Measurements from ENCODE around the gene OTOGL.

OTOGL gene

DNA sequence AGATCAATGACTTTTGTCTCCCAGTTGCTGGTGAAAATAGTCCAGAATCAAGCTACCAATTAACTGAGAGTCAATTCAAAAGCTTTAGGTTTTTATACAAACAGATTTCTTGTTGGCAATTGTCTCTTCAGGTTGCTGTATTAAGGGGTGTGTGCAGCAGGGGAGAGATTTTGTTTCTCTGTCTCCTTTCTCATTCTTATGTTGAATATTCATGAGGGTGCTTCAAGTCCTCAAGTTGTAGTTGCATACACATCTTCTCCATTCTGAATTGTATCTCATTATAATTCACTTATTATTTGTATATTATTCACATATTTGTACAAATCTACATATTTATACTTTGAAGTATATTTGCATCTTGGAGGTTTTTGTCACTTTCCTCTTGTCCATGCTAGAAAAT lies 218.0 kb downstream of the OTOGL start:
- no peaks in the 10 kb centered on the region for H3K27me3 ChIP-seq (ENCODE audit: insufficient read depth, poor library complexity, severe bottlenecking)
- TF ChIP-seq, protein P1, sequence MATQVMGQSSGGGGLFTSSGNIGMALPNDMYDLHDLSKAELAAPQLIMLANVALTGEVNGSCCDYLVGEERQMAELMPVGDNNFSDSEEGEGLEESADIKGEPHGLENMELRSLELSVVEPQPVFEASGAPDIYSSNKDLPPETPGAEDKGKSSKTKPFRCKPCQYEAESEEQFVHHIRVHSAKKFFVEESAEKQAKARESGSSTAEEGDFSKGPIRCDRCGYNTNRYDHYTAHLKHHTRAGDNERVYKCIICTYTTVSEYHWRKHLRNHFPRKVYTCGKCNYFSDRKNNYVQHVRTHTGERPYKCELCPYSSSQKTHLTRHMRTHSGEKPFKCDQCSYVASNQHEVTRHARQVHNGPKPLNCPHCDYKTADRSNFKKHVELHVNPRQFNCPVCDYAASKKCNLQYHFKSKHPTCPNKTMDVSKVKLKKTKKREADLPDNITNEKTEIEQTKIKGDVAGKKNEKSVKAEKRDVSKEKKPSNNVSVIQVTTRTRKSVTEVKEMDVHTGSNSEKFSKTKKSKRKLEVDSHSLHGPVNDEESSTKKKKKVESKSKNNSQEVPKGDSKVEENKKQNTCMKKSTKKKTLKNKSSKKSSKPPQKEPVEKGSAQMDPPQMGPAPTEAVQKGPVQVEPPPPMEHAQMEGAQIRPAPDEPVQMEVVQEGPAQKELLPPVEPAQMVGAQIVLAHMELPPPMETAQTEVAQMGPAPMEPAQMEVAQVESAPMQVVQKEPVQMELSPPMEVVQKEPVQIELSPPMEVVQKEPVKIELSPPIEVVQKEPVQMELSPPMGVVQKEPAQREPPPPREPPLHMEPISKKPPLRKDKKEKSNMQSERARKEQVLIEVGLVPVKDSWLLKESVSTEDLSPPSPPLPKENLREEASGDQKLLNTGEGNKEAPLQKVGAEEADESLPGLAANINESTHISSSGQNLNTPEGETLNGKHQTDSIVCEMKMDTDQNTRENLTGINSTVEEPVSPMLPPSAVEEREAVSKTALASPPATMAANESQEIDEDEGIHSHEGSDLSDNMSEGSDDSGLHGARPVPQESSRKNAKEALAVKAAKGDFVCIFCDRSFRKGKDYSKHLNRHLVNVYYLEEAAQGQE (IDR thresholded peaks at IDR 0.05; ENCODE audit: insufficient replicate concordance, low read depth), result no peak
- TF ChIP-seq SPI1 (IDR thresholded peaks at IDR 0.05; ENCODE audit: borderline replicate concordance, low read depth) (no peak), POLR2AphosphoS5 (IDR thresholded peaks at IDR 0.05; ENCODE audit: low read depth) (no peak), GABPA (IDR thresholded peaks at IDR 0.05; ENCODE audit: low read depth) (no peak)
- TF ChIP-seq, protein P2, sequence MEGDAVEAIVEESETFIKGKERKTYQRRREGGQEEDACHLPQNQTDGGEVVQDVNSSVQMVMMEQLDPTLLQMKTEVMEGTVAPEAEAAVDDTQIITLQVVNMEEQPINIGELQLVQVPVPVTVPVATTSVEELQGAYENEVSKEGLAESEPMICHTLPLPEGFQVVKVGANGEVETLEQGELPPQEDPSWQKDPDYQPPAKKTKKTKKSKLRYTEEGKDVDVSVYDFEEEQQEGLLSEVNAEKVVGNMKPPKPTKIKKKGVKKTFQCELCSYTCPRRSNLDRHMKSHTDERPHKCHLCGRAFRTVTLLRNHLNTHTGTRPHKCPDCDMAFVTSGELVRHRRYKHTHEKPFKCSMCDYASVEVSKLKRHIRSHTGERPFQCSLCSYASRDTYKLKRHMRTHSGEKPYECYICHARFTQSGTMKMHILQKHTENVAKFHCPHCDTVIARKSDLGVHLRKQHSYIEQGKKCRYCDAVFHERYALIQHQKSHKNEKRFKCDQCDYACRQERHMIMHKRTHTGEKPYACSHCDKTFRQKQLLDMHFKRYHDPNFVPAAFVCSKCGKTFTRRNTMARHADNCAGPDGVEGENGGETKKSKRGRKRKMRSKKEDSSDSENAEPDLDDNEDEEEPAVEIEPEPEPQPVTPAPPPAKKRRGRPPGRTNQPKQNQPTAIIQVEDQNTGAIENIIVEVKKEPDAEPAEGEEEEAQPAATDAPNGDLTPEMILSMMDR (IDR thresholded peaks at IDR 0.05; ENCODE audit: insufficient read depth, low read length), result no peak
- no peak for DNase-seq (ENCODE audit: low read depth in 1 of 2, low spot score in 1 of 2)

DNA sequence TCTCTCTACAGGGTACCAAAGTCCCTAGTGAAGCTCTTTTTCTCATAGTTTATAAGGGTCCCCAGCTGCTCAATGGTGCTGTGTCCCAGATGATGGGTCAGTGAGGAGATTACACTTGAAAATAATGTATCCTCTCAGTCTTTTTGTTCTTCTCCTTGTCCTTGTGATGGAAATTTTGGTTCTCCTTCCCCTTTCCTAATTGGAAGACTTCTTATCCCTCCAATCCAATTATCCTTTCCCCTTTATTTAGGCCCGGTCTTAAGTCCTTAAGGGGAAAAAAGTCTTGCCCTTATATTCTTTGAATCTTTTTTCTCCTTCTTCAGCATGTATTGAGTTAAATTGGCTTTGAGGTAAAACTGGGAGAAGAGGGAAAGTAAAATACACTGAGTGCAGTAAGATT lies 218.6 kb downstream of the OTOGL start:
- no peaks in the 10 kb centered on the region for H3K27me3 ChIP-seq (ENCODE audit: insufficient read depth, poor library complexity, severe bottlenecking)
- DNase-seq (ENCODE audit: low read depth in 1 of 2, low spot score in 1 of 2), result no peak
- H3K4me3 ChIP-seq (replicated peaks; ENCODE audit: insufficient read depth, low read length), result no peak overlapping the region
- H3K27ac ChIP-seq (replicated peaks), result no peak overlapping the region
- TF ChIP-seq, protein P2 (IDR thresholded peaks at IDR 0.05; ENCODE audit: insufficient read depth, low read length), result no peak
- TF ChIP-seq, protein P1 (IDR thresholded peaks at IDR 0.05; ENCODE audit: insufficient replicate concordance, low read depth), result no peak
- TF ChIP-seq GABPA (IDR thresholded peaks at IDR 0.05; ENCODE audit: low read depth) (no peak), SPI1 (IDR thresholded peaks at IDR 0.05; ENCODE audit: borderline replicate concordance, low read depth) (no peak), POLR2AphosphoS5 (IDR thresholded peaks at IDR 0.05; ENCODE audit: low read depth) (no peak)

More for the DNA sequence above, 218.0 kb downstream of the OTOGL start:
- no peak overlapping the region for H3K27ac ChIP-seq (replicated peaks)
- H3K4me3 ChIP-seq (replicated peaks; ENCODE audit: insufficient read depth, low read length), result no peak overlapping the region

GRCh38 chr12:80320121-80320678 lies 220.9 kb downstream of the OTOGL start:
- no peak for DNase-seq (ENCODE audit: low read depth in 1 of 2, low spot score in 1 of 2)
- Histone ChIP-seq H3K4me3 (replicated peaks; ENCODE audit: insufficient read depth, low read length) (no peak overlapping the region), H3K27me3 (ENCODE audit: insufficient read depth, poor library complexity, severe bottlenecking) (no peaks in the 10 kb centered on the region), H3K27ac (replicated peaks) (no peak overlapping the region)
- TF ChIP-seq SPI1 (IDR thresholded peaks at IDR 0.05; ENCODE audit: borderline replicate concordance, low read depth) (no peak), GABPA (IDR thresholded peaks at IDR 0.05; ENCODE audit: low read depth) (no peak)
- TF ChIP-seq, protein P2 (IDR thresholded peaks at IDR 0.05; ENCODE audit: insufficient read depth, low read length), result no peak
- TF ChIP-seq, protein P1 (IDR thresholded peaks at IDR 0.05; ENCODE audit: insufficient replicate concordance, low read depth), result no peak
